HCT116 (cell line): Measurements from ENCODE around the gene S100A1. TPM values are rescaled to one million over a fixed set of nuclear protein-coding genes. Genes with fewer than 3 reads are reported as not detected.

Experiments used
- ATAC-seq: fragments of 200-7000 bp; cut with Tn5 transposase; 2 replicates; pipeline ENCODE4 v1.9.1; 2020; ENCODE audit warnings: mild to moderate bottlenecking, moderate library complexity
- BruUV-seq: library from RNA; stranded (reverse); fragments of 400-500 nt; replicated peaks from 2 replicates; lab custom pipeline; 2021; lab: Mats Ljungman, UMichigan
- CTCF ChIA-PET: fragments of 300-600 bp; sonication (Branson Sonifier 250); formaldehyde crosslinking; loops from one replicate; lab custom pipeline; 2021; ENCODE audit warnings: antibody characterized with exemption; lab: Charles Lee
- POLR2A ChIA-PET: fragments of 300-600, 350-600 bp; sonication (Branson Sonifier 250); formaldehyde crosslinking; loops from one replicate; lab custom pipeline; 2021; ENCODE audit warnings: antibody characterized with exemption; lab: Charles Lee
- RAD21 ChIA-PET, 2 experiments: fragments of 300-600 bp; sonication (Branson Sonifier 250); formaldehyde crosslinking; loops; one replicate each; lab custom pipeline; 2023; ENCODE audit warnings: low total read pairs in 2 of 2; ENCODE audit not compliant: uncharacterized antibody in 2 of 2, unreplicated experiment in 2 of 2, low non-redundant PET in 1 of 2; lab: Charles Lee
- DNase-seq: peaks from one replicate; pipeline ENCODE4 v3.0.0-alpha.2; 2010; ENCODE audit warnings: low read depth, low spot score
- H2AFZ ChIP-seq: fragments of 200-600 bp; shearing (Covaris generic), sonication (generic); 2 replicates; pipeline ENCODE4 v1.6.1; 2017; ENCODE audit warnings: low read depth, mixed run types, mixed read lengths, antibody characterized with exemption, low read length; ENCODE audit not compliant: poor library complexity, severe bottlenecking
- H3K27ac ChIP-seq: 2 replicates; pipeline ENCODE4 v1.5.1; 2012; ENCODE audit warnings: low read depth, low read length
- H3K27me3 ChIP-seq: fragments of 200-600 bp; sonication (generic); 2 replicates; pipeline ENCODE4 v1.6.1; 2016; ENCODE audit warnings: mixed run types, low read length, mixed read lengths; ENCODE audit not compliant: insufficient read depth
- H3K36me3 ChIP-seq, 2 experiments: fragments of 200-500 bp in 1 of 2; fragments of 200-600 bp in 1 of 2; sonication (Bioruptor generic) in 1 of 2; sonication (generic) in 1 of 2; 2 replicates each; pipeline versions ENCODE4 v1.5.1 to v1.6.1; 2014 to 2016; ENCODE audit warnings: low read length in 2 of 2, inconsistent platforms in 1 of 2, mixed read lengths in 1 of 2, mixed run types in 1 of 2; ENCODE audit not compliant: insufficient read depth in 2 of 2, control insufficient read depth in 1 of 2
- H3K4me1 ChIP-seq, 2 experiments: fragments of 200-600 bp in 1 of 2; sonication (generic) in 1 of 2; 2 replicates each; pipeline versions ENCODE4 v1.5.1 to v1.6.1; 2012 to 2017; ENCODE audit warnings: low read length in 2 of 2, inconsistent platforms in 1 of 2, mild to moderate bottlenecking in 1 of 2, mixed read lengths in 1 of 2, mixed run types in 1 of 2, moderate library complexity in 1 of 2; ENCODE audit not compliant: insufficient read depth in 2 of 2, control insufficient read depth in 1 of 2
- H3K4me2 ChIP-seq: fragments of 200-600 bp; sonication (generic); 2 replicates; pipeline ENCODE4 v1.6.1; 2017; ENCODE audit warnings: mixed run types, low read length, mixed read lengths
- H3K4me3 ChIP-seq, 2 experiments: fragments of 200-600 bp in 1 of 2; sonication (generic) in 1 of 2; replicated peaks in 1 of 2; 2 replicates each; pipeline ENCODE4 v1.5.1; 2011 to 2016; ENCODE audit warnings: low read length in 2 of 2, control low read depth in 1 of 2, low read depth in 1 of 2, mild to moderate bottlenecking in 1 of 2, mixed read lengths in 1 of 2, mixed run types in 1 of 2
- H3K79me2 ChIP-seq: fragments of 200-600 bp; sonication (generic); 2 replicates; pipeline ENCODE4 v1.6.1; 2017; ENCODE audit warnings: mild to moderate bottlenecking, mixed run types, low read length, moderate library complexity, mixed read lengths; ENCODE audit not compliant: insufficient read depth
- H3K9ac ChIP-seq: fragments of 200-600 bp; sonication (generic); 2 replicates; pipeline ENCODE4 v1.6.1; 2016; ENCODE audit warnings: low read length, mixed read lengths
- H3K9me2 ChIP-seq: fragments of 200-600 bp; sonication (generic), shearing (Covaris generic); 2 replicates; pipeline ENCODE4 v1.6.1; 2017; ENCODE audit warnings: mixed run types, mild to moderate bottlenecking, moderate library complexity; ENCODE audit not compliant: insufficient read depth
- H3K9me3 ChIP-seq, 2 experiments: fragments of 200-500 bp in 1 of 2; fragments of 200-600 bp in 1 of 2; sonication (Bioruptor generic) in 1 of 2; sonication (generic) in 1 of 2; 2 replicates each; pipeline ENCODE4 v1.6.1; 2014 to 2017; ENCODE audit warnings: low read length in 2 of 2, mixed read lengths in 2 of 2, inconsistent platforms in 1 of 2, low read depth in 1 of 2, mild to moderate bottlenecking in 1 of 2, mixed run types in 1 of 2, moderate library complexity in 1 of 2; ENCODE audit not compliant: control insufficient read depth in 1 of 2, insufficient read depth in 1 of 2
- H4K20me1 ChIP-seq: fragments of 200-600 bp; sonication (generic), shearing (Covaris generic); 2 replicates; pipeline ENCODE4 v1.6.1; 2017; ENCODE audit warnings: mixed run types, mild to moderate bottlenecking, moderate library complexity; ENCODE audit not compliant: insufficient read depth
- ATF3 ChIP-seq: IDR thresholded peaks from 2 replicates; pipeline ENCODE4 v1.6.1; 2012
- EGR1 ChIP-seq: IDR thresholded peaks from 2 replicates; pipeline ENCODE4 v1.6.1; 2012; ENCODE audit warnings: low read depth
- EZH2 ChIP-seq: fragments of 200-600 bp; sonication (generic); IDR thresholded peaks from 2 replicates; pipeline ENCODE4 v1.6.1; 2017; ENCODE audit warnings: antibody characterized with exemption, mixed run types
- EZH2phosphoT487 ChIP-seq: fragments of 200-600 bp; IDR thresholded peaks from 2 replicates; pipeline ENCODE4 v1.6.1; 2018; ENCODE audit warnings: antibody characterized with exemption, borderline replicate concordance
- JUND ChIP-seq: IDR thresholded peaks from 2 replicates; pipeline ENCODE4 v1.6.1; 2012
- MAX ChIP-seq: IDR thresholded peaks from 2 replicates; pipeline ENCODE4 v1.6.1; 2012
- POLR2AphosphoS5 ChIP-seq: IDR thresholded peaks from 2 replicates; pipeline ENCODE4 v1.6.1; 2011; ENCODE audit warnings: mild to moderate bottlenecking, low read depth, low read length, moderate library complexity
- RAD21 ChIP-seq: IDR thresholded peaks from 2 replicates; pipeline ENCODE4 v1.6.1; 2012; ENCODE audit warnings: low read depth, mild to moderate bottlenecking
- SIN3A ChIP-seq: IDR thresholded peaks from 2 replicates; pipeline ENCODE4 v1.6.1; 2012; ENCODE audit warnings: low read depth
- TCF7L2 ChIP-seq: IDR thresholded peaks from 2 replicates; pipeline ENCODE4 v1.7.0; 2011; ENCODE audit warnings: borderline replicate concordance, inconsistent platforms; ENCODE audit not compliant: insufficient read depth, insufficient read length; ENCODE audit errors: extremely low read depth
- YY1 ChIP-seq: IDR thresholded peaks from 2 replicates; pipeline ENCODE4 v1.6.1; 2011; ENCODE audit warnings: low read length, low read depth, moderate library complexity, mild to moderate bottlenecking; ENCODE audit not compliant: insufficient replicate concordance; ENCODE audit errors: extremely low read depth
- ZFX ChIP-seq: fragments of 450-650 bp; IDR thresholded peaks from 2 replicates; pipeline ENCODE4 v1.6.1; 2017
- ZNF274 ChIP-seq: fragments of 200-500 bp; sonication (Bioruptor generic); IDR thresholded peaks from 2 replicates; pipeline ENCODE4 v1.6.1; 2014; ENCODE audit warnings: mild to moderate bottlenecking, low read depth, low read length, inconsistent platforms
- intact Hi-C: fragments of 100-400 bp; cut with micrococcal nuclease; formaldehyde crosslinking; loops from 2 replicates; pipeline ENCODE4 v1.10.0; 2022
- total RNA-seq: library from RNA; stranded (reverse); gene quantifications from one replicate; pipeline ENCODE4 v1.2.1, GENCODE V29; 2021; ENCODE audit not compliant: unreplicated experiment

Gene S100A1
- total RNA-seq, 1 experiment from 2014 or later, result 0.30 TPM

GRCh38 chr1:153633161-153633753, 5.0 kb downstream of the S100A1 start:
- peak; percentile 5 for ATAC-seq

More at GRCh38 chr1:153633161-153633753, 5.0 kb downstream of the S100A1 start:
- Histone ChIP-seq H3K36me3 (peaks cover 19 to 26% of the 10 kb centered on the region in 2 experiments), H3K27ac (peak overlapping the region; percentile 100), H3K4me1 (peaks cover 12 to 25% of the 10 kb centered on the region in 2 experiments), H3K4me3 (peak overlapping the region; percentile 91 to 95), H3K4me2 (peak overlapping the region; percentile 78), H3K27me3 (no peaks in the 10 kb centered on the region), H3K9ac (peak overlapping the region; percentile 99), H3K9me3 (no peaks in the 10 kb centered on the region), H3K9me2 (no peaks in the 10 kb centered on the region), H2AFZ (no peak overlapping the region), H3K79me2 (peaks cover 44% of the 10 kb centered on the region), H4K20me1 (peaks cover 4% of the 10 kb centered on the region; the same call in 1 of the 2 replicates)
- no peak for DNase-seq
- TF ChIP-seq EGR1 (no peak), TCF7L2 (no peak), MAX (no peak), RAD21 (no peak), ZFX (no peak), JUND (no peak), EZH2phosphoT487 (no peak), ZNF274 (no peak), EZH2 (no peak), SIN3A (no peak), POLR2AphosphoS5 (no peak), ATF3 (no peak), YY1 (no peak)
- ChIA-PET CTCF (interaction anchor here (1.0 to 1.8 kb wide), 6 partner anchors 15 to 281 kb away, joined by 3 to 16 read pairs (median 7); no protein-coding TSS in a partner anchor), POLR2A (interaction anchor here (0.7 to 3.0 kb wide), 25 partner anchors 8 to 334 kb away, joined by 3 to 31 read pairs (median 6); partner anchors contain the start of genes CREB3L4, S100A14, S100A16 and S100A6), RAD21 (interaction anchor here (0.6 to 1.0 kb wide), 4 partner anchors 21 to 95 kb away, joined by 3 to 5 read pairs (median 3); no protein-coding TSS in a partner anchor)
- intact Hi-C loops, result no loop called here
- no TSS peak for BruUV-seq
